Retinal pigment epithelial cell (primary cell): Measurements from ENCODE around the gene CYP4F12.

Experiments used
- DNase-seq: peaks from one replicate; pipeline ENCODE4 v3.0.0-alpha.2; 2010; ENCODE audit warnings: low read depth
- H3K4me3 ChIP-seq: 2 replicates; pipeline ENCODE4 v1.5.1; 2011; ENCODE audit warnings: mild to moderate bottlenecking, low read length, control low read depth, moderate library complexity
- TF ChIP-seq, protein P1 (sequence below): conservative IDR thresholded peaks from 2 replicates; pipeline ENCODE4 v1.5.1; 2011; ENCODE audit warnings: low read depth, low read length, control low read depth, inconsistent platforms

Gene CYP4F12

DNA sequence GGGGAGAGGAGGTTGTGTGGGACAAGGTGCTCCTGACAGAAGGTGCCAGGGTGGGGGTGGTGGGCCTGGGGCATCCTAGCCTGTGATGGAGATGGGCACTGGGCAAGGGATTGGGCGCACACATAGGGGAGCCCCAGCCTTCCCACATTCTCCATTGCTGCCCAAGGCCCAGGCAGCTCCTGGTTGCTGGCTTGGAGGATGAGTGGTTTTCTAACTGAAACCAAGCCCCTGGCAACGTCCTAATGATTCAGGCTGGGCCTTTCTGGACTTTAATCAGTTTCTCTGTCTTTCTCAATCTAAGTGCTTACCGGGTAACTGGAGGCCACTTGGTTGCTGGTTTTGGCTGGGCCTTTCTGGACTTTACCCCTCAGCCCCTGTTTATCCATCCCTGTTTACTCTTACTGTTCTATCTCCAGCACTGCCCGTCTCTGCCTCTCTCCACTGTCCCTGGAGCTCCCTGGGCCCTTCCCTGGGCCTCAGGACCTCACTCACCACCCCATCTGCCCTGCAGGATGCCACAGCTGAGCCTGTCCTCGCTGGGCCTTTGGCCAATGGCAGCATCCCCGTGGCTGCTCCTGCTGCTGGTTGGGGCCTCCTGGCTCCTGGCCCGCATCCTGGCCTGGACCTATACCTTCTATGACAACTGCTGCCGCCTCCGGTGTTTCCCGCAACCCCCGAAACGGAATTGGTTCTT is 31.8 kb upstream of the CYP4F12 start:
- H3K4me3 ChIP-seq: no peak overlapping the region

GRCh38 chr19:15641901-15642491 is 30.9 kb upstream of the CYP4F12 start:
- no peak overlapping the region for H3K4me3 ChIP-seq
- no peak for DNase-seq
- TF ChIP-seq, protein P1, sequence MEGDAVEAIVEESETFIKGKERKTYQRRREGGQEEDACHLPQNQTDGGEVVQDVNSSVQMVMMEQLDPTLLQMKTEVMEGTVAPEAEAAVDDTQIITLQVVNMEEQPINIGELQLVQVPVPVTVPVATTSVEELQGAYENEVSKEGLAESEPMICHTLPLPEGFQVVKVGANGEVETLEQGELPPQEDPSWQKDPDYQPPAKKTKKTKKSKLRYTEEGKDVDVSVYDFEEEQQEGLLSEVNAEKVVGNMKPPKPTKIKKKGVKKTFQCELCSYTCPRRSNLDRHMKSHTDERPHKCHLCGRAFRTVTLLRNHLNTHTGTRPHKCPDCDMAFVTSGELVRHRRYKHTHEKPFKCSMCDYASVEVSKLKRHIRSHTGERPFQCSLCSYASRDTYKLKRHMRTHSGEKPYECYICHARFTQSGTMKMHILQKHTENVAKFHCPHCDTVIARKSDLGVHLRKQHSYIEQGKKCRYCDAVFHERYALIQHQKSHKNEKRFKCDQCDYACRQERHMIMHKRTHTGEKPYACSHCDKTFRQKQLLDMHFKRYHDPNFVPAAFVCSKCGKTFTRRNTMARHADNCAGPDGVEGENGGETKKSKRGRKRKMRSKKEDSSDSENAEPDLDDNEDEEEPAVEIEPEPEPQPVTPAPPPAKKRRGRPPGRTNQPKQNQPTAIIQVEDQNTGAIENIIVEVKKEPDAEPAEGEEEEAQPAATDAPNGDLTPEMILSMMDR: no peak

More for the DNA sequence above, 31.8 kb upstream of the CYP4F12 start:
- DNase-seq: no peak
- TF ChIP-seq, protein P1: no peak

GRCh38 chr19:15642807-15643206 is 30.1 kb upstream of the CYP4F12 start:
- no peak for DNase-seq
- TF ChIP-seq, protein P1: no peak
- H3K4me3 ChIP-seq: no peak overlapping the region

GRCh38 chr19:15643387-15643786 is 29.5 kb upstream of the CYP4F12 start:
- TF ChIP-seq, protein P1: no peak
- H3K4me3 ChIP-seq: no peak overlapping the region
- no peak for DNase-seq

- TF ChIP-seq, protein P1: no peak
- no peak for DNase-seq
- no peak overlapping the region for H3K4me3 ChIP-seq
These were observed 28.7 kb upstream of the CYP4F12 start for GRCh38 chr19:15644066-15644741.

- H3K4me3 ChIP-seq: no peak overlapping the region
- TF ChIP-seq, protein P1: no peak
- DNase-seq: no peak
These were observed 28.1 kb upstream of the CYP4F12 start for GRCh38 chr19:15644816-15645215.
